Dedifferentiated amniotic fluid mesenchymal stem cell (primary cell): ENCODE data around the gene EXOC2.
A peak's percentile ranks its signal among the peaks of the same experiment; 100 is the strongest.
"Not testable (repeated sequence)": the region's sequence is repeated elsewhere in the genome, so short reads cannot be mapped to it uniquely, and the experiment has no call there.

ENCODE experiments used
- DNase-seq: peaks from one replicate; pipeline ENCODE4 v3.0.0-alpha.2; 2016; ENCODE audit errors: extremely low spot score

The EXOC2 gene

GRCh38 chr6:709471-710056 is 16.6 kb upstream of the EXOC2 start:
- no peak for DNase-seq

- no peak for DNase-seq
Observed at GRCh38 chr6:708237-708598, 15.3 kb upstream of the EXOC2 start.

- no peak for DNase-seq
Observed at GRCh38 chr6:707576-708236, 14.8 kb upstream of the EXOC2 start.

GRCh38 chr6:706819-707381 is 14.0 kb upstream of the EXOC2 start:
- DNase-seq: no peak

- DNase-seq: no peak
Observed at GRCh38 chr6:706146-706545, 13.2 kb upstream of the EXOC2 start.

- no peak for DNase-seq
Observed at GRCh38 chr6:705047-705446, 12.1 kb upstream of the EXOC2 start.

- no peak for DNase-seq
Observed at GRCh38 chr6:704046-704445, 11.1 kb upstream of the EXOC2 start.

GRCh38 chr6:703552-703951 is 10.6 kb upstream of the EXOC2 start:
- no peak for DNase-seq

- no peak for DNase-seq
Observed at GRCh38 chr6:701700-702479, 9.0 kb upstream of the EXOC2 start.

- DNase-seq: no peak
Observed at GRCh38 chr6:701215-701614, 8.3 kb upstream of the EXOC2 start.

- no peak for DNase-seq
Observed at GRCh38 chr6:700490-700889, 7.6 kb upstream of the EXOC2 start.

GRCh38 chr6:699319-699718 is 6.4 kb upstream of the EXOC2 start:
- no peak for DNase-seq

GRCh38 chr6:694431-695126 is 1.6 kb upstream of the EXOC2 start:
- DNase-seq: not testable (repeated sequence)

GRCh38 chr6:693723-694009 is 727 bp upstream of the EXOC2 start:
- no peak for DNase-seq

- no peak for DNase-seq
Observed at GRCh38 chr6:692356-692851, 535 bp downstream of the EXOC2 start.

GRCh38 chr6:689223-689622 is 3.7 kb downstream of the EXOC2 start:
- no peak for DNase-seq

- no peak for DNase-seq
Observed at GRCh38 chr6:686497-686896, 6.4 kb downstream of the EXOC2 start.

GRCh38 chr6:684831-685636 is 7.9 kb downstream of the EXOC2 start:
- no peak for DNase-seq

- peak; percentile 68 for DNase-seq
Observed at GRCh38 chr6:683742-684440, 9.0 kb downstream of the EXOC2 start.

GRCh38 chr6:680666-681340 is 12.1 kb downstream of the EXOC2 start:
- DNase-seq: no peak
